Activated CD4-positive, CD25-positive, alpha-beta regulatory T cell treated with anti-CD3 and anti-CD28 coated beads, Interleukin-2, amount 50 U/mL, for 72 hours (primary cell): ENCODE measurements around the gene RNASEH1.

ENCODE experiments used
- DNase-seq: peaks from one replicate; pipeline ENCODE4 v3.0.0; 2021

The RNASEH1 gene, protein sequence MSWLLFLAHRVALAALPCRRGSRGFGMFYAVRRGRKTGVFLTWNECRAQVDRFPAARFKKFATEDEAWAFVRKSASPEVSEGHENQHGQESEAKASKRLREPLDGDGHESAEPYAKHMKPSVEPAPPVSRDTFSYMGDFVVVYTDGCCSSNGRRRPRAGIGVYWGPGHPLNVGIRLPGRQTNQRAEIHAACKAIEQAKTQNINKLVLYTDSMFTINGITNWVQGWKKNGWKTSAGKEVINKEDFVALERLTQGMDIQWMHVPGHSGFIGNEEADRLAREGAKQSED

DNA sequence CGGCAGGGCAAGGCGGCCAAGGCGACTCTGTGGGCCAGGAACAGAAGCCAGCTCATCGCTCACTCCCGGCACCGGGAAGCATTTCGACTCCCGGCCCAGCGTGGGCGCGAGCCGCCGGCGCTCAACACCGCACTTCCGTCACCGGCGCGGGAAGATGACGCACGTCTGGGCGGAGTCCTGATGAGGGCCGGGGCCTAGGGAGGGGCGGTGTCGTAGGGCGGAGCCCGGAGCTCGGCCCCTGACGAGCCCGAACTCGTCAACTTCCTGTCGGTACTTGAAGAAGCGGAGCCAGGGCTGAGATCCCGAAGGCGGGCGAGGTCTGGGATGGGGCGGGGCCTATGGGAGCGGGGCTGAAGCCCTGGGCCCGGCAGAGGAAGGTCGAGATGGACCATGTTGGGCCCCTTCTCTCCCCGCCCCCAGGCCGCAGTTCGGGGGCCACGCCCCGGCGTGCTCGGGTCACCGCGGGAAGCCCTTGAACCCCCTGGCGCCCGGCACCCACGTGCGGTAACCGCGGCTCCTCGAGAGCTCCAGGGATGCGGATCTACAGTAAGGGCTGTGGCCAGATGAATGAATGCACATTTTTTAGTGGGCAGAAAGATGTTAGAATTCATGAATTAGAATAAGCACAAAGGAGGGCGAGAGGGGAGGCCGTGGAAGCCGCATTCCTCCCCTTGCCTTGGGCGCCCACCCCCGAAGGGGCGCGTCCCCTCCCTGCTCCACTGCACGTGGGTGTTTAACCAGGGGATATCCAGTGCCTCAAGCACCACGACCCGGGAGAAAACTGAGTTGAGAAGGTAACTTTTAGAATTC, at the start of gene RNASEH1:
Gene RNASEH1, minus strand, starts transcription at position 129 of the 810 bp plus-strand sequence. Its CDS starts 73 bp downstream, at position 56.
- peak; percentile 100 for DNase-seq

DNA sequence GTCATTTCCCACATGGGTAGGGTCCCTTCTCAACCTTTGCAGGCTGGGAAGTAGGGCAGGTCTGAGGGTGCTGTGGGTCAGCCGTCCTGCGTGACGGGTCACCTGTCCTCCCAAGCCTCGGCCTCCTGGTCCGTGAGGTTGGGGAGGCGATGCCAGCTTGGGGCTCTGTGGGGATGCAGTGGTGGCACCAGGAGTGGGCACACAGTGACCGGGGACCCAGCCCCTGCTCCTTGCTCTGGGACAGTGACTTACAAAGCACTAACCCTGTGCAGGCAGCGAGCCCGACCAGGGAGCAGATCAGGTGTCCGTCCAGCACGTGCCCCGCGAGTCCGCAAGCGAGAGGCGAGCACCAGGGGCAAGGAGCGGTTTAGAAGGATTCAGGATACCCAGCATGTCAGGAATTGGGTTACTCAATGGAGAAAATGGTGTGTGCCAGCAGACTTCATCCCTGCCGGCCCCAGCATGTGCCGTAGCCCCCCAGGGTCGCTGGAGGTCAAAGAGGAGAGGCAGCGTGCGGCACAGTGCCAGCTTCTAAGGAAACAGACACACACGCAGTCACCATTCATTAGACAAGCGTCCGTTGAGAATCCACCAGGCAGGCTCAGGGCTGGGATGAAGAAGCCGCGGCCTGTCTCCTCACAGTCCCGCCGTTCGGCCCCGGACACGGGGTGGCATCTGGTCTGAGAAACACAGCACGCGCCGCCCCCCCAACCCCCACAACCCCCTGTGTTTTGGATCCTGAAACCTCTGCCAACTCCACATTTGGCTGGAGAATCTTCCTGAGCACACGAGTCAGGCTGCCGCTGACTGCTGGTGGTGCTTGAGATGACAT, 48.5 kb upstream of the RNASEH1 start:
- no peak for DNase-seq

DNA sequence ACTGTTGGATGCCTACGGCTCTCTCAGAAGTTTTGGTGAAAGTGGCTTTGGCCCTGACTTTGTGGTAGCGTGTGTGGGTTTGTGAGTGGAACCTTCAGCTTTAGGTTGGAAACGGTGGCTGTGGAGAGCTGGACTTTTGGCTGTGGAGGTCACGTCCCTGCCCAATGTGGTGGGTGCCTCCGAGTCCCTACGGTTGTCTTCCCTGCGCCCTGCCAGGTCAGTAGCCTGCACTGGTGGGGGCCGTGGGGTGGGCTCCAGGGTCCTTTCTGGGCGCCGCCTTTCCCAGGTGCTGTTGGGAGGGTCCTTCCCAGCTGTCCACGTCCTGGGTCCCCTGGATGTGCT, 47.9 kb upstream of the RNASEH1 start:
- no peak for DNase-seq

DNA sequence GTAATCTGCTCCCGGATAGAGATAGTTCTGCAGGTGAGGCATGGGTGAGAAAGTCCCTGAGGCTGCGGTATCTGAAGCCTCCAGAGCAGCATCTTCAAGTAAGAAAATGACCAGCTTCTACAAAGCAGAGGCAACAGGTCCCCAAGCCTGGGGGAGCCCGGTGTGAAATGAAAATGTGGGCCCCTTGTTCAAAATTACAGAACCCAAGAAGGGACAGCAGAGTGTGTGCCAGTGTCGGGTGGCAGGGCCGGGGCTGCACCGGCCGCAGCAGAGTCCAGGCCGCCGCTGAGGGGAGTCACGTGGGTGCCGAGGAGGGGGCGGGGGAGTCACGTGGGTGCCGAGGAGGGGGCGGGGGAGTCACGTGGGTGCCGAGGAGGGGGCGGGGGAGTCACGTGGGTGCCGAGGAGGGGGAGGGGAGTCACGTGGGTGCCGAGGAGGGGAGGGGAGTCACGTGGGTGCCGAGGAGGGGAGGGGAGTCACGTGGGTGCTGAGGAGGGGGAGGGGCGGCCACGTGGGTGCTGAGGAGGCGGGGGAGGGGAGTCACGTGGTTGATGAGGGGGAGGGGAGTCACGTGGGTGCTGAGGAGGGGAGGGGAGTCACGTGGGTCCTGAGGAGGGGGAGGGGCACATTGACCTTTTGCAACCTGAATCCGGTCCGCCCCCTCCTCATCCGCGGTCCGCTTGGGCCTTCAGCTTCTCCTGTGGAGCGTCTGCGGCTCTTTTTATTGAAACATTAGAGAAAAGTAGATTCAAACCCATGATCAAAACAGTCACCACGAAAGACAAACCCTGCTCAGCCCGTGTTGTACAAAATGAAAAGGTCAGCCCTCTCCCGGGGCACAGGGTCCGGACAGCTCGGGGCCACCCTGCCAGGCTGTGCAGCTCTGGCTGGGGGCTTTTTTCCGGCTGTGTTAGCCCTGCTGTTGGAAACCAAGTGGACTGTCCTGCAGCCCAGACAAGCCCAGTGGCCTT, 47.1 kb upstream of the RNASEH1 start:
- DNase-seq: peak; percentile 70

DNA sequence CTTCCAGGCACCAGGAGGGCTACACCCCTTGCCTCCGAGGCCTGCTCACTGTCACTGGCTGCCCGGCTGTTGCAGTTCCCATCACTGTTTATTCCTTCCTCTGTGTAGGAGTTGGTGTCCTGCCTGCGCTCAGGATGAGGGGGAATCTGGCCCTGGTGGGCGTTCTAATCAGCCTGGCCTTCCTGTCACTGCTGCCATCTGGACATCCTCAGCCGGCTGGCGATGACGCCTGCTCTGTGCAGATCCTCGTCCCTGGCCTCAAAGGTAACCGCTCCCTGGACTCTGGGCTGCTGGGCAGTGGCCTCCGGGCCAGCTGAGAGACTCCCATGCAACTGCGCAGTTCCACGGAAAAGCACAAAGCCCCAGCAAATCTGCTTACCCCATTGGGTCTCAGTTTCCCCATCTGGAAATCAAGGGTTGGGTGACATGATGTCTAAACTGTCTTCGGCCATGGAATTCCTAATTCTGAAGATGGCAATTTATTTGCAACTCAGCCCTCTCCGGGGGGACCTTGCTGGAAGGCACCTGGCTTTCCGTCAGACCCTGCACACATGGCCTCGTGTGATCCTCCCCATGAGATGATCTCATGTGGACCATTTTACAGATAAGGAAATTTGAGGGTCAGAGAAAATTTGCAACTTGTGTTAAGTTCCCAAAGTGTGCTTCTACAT, 46.2 kb upstream of the RNASEH1 start:
- DNase-seq: no peak

DNA sequence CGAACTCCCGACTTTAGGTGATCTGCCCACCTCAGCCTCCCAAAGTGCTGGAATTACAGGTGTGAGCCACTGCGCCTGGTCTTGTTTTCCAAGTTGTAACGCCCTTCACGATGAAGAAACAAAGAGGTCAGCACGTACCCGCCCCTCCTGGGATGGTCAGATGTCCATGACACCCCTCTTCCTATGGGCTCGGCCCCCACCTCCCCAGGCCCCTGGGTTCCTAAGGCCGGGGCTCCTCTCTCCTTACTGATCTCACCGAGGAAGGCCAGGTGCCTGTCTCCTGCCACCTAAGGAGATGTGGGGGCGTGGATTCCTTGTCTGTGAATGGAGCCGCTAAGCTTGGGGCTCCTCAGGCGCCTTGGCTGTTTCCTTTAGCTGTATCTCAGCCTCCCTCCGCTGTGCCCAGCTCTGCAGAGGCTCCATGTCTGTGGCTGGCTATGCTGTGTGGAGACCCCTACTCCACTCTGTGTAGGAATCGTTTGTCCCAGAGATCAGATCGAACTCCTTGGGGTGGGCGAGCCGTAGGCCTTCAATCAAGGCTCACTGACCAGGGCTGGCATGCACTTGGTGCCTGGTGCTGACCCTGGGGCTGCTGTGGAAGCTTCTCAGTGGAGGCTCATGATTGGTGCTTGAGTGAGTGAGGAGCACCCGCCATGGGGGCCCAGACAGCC, 45.5 kb upstream of the RNASEH1 start:
- DNase-seq: no peak

DNA sequence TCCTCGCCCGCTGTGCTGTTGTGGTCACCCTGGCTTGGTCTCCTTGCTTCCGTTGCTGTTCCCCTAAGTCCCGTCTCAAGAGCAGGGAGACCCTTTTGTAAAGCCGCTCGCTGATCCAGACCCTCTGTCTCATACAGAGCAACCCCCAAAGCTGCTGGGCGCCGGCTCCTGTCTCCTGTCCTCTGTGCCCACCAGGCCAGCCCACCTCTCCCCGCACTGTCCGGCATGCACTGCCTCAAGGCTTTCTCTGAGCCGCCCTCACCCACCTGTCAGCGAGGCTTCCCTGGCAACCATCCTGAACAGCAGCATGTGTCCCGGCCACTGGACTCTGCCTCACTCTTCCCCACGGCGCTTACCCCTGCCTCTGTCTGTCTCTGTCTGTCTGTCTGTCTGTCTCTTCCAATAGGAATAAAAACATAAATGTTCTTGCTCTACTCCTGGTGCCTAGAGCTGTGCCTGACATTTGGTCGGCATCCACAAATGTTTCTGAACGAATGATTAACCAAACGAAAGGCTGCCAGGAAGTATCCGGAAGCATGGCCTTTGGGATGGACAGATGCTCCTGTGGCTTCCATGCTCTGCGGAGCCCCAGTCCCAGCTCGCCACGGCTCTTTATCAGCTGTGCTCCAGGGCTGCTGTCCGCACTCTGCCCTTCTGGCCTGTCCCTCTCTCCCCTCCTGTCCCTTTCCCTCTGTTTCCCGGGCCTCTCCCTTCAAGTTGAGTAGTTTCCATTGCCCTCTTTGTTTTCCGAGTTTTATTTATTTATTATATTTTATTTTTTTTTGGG, 44.6 kb upstream of the RNASEH1 start:
- no peak for DNase-seq

DNA sequence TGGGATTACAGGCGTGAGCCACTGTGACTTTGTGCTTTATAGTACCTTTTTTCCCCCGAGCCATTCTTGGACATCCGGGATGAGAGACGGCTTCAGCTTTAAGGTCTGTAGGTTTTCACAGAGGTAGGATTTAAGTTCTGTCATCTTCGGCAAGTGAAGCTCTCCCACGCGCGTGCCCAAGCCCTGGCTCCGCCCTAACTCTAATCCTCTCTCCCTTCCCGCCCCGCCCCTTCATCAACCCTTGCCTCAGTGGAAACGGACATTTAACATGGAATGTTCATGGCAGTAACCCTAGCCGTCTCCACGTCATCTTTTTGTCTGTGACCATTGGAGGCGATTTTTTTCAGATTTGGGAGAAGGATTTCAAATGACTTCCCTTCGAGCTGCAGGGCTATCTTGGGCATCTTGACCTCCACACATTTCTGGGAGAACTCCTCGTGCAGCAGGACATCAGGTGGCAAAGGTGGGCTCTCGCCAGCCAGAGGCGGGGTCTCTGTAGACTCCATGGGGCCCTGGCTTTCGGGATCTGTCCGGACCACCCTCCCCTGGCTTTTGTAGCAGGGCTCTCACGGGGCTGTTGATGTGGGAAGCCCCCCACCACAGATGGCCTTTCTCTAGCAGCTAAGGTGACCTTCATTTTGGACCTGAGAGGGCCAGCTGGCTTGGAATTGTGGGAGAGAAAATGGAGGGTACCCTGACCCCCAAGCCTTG, 43.6 kb upstream of the RNASEH1 start:
- DNase-seq: no peak

DNA sequence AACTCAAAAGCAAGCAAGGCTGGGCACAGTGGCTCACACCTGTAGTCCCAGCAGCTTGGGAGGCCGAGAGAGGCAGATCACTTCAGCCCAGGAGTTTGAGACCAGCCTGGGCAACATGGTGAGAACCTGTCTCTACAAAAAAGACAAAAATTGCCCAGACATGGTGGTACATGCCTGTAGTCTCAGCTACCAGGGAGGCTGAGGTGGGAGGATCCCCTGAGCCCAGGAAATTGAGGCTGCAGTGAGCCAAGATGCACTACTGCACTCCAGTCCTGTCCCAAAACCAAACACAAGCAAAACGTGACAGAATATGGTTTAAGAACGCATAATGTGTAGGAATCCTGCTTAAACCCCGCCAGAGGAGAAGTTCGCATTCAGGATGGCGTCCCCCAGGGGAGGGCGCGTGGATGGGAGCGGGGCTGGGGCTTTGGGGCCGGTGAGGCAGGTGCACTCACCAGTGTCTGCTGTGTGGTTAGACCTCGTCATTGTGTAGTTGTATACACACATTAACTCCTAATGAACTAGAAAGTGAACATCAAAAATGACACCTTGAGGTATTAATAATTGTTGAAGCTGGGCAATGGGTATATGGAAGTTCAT, 42.2 kb upstream of the RNASEH1 start:
- DNase-seq: no peak

DNA sequence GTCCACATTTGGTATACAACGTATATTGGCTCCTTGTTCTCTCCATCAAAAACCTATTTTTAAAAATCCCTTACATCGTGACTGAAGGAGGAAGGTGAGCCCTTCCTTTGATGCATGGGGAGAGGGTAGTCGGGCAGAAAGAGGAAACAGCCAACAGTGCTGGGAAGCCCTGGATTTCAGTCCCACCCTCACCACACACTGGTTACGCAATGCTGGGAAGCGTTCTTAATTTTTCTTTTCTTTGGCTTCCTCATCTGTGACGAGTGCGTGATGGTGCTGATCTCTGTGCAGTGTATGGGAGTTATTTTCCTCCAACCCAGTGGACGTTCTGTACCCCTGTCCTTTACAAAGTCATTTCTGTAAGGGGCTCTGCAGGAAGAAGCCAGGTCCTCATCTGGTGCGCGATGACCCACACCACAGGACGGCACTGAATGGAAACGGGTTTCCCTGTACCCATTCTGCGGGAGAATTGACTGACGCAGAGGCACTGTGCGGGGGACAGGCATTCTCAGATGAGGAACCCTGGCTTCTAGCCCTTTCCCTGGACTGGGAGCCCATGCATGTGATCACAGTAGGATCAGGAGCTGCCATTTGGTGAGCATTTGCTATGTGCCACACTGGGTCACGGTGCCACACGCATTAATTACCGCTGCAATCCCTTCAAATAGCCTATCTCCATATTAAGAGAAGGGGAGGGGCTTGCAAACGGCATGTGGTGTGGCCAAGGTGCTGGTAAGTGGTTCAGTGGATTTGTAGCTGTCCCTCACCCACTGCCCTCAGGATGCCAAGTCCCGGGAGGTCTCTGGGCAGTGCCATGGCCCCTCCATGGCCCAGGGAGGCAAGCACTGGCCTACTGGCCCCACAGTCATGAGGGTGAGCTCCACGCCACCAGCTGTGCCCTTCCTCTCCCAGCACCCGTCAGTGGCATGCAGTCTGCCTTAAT, 41.0 kb upstream of the RNASEH1 start:
- DNase-seq: no peak

DNA sequence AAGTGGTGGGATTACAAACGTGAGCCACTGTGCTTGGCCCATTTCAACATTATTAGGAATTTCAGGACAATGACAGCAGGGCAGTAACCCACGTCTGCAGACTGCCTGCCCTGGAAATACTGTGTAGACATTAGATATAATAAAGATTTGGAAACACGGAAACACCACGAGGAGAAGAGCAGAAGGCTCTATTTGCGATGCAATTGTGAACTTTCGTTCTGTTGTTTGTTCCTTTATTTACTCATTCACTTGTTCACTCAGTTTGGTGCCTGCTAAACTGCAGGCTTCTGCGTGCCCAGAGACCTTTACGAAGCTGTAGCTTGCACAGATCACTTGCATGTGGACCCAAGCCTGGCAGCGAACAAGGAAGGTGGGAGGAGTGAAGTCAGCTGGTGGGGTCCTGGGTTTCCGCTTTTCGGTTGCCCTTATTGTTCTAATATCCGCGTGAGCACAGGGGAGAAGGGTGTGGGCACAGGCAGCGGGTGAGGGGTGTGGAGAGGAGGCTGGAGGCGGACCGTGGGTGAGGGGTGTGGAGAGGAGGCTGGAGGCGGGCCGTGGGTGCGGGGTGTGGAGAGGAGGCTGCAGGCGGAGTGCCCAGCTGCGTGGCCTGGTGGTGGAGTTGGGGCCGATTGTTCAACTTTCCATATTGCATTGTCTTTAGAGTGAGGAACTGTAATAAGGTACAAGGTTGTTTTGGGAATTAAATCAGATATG, 40.2 kb upstream of the RNASEH1 start:
- DNase-seq: no peak

DNA sequence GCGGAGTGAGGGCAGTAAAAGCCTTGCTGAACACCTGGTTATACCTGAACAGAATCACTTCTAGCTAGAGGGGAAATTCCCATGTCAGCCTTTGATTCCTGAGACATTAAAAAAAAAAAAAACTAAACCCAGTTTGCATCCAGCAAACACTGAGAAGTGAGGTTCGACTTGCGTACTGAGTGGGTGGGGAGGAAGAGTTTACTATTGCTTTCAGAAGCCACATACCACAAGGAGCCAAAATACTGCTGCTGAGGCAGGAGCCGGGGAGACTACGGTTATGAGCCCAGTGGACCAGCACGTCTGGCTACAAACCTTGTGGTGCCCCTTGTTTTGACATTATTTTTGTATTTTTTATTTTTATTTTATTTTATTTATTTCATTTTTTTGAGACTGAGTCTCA, 39.4 kb upstream of the RNASEH1 start:
- no peak for DNase-seq

DNA sequence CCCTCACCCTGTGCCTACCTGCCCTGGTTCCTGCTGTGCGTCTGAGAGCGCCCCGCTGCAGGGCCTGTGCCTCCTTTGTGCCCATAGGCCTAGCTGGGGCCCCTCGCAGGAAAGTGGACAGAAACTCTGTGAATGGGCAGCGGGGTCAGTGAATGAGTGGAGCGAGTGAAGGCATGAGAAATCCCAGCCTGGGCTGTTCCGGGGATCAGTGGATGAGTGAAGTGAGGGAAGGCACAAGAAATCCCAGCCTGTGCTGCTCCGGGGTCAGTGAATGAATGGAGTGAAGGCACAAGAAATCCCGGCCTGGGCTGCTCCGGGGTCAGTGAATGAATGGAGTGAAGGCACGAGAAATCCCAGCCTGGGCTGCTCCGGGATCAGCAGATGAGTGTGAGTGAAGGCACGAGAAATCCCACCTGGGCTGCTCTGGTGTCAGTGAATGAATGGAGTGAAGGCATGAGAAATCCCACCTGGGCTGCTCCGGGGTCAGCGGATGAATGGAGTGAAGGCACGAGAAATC, 38.8 kb upstream of the RNASEH1 start:
- DNase-seq: no peak

DNA sequence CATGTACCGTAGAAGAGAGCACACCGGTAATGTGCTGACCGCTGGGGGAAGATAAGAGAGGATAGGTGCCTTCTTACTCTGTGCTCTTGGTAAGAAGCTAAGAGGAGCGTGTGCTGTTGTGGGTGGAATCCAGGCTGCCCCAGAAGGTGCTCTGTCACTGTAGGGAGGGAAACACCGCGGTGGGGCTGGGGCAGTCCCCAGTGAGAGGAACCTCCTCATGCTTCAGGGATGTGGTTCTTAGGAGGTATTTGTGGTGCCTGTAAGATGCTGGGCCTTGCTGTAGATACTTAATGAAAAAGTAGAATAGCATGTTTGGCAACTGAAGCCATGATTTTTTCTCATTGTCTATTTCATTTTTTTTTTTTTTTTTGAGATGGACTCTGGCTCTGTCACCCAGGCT, 37.9 kb upstream of the RNASEH1 start:
- DNase-seq: no peak

DNA sequence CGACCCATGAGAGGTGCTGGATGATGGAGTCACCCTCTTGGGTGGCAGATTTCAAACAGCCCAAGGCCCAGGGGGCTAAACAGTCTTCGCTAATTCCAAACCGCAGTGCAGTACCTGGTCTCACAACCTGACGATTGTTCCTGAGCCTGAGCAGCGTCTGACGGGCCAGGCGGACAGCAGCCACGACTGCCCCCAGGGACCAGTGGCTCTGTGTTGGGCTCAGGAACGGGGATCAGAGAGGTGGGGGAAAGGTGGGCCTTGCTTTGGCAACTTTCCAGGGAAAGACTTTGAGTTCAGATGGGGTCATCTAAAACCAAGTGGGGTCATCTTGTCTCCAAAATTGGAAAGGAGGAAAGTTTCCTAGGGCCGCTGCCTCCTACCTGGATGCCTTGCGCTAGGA, 37.3 kb upstream of the RNASEH1 start:
- DNase-seq: no peak

DNA sequence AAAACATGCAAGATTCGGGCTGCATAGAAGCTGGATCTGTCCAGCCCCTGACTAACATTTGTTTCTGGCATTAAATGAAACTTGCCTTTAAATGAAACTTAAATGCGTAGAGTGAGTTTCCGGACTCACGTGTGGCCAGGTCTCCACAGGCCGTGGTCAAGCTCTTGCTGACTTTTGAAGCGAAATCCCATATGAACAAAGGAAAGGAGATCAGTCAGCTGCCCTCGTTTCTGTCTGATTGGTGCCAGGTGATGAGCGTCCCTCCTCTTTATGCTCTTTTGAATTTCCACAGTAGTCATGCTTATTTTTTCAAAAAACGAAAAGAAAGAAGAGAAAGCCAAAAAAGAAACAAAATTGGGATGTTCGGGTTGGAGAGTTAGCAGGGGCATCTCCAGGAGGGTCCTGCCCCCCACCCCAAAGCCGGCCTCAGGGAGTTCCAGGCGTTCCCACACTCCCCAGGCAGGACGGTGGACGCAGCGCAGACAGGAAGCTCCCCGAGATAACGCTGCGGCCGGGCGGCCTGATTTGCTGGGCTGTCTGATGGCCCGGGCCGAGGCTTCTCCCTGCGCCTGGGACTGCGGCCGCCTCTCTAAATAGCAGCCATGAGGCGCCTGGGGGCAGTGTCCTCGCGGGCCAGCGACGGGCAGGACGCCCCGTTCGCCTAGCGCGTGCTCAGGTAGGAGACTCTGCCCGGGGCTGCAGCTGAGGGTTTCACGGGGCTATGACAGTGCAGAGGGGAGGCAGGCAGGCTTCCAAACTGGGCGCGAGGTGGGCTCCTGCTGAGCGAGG, 36.6 kb upstream of the RNASEH1 start, which contains the start of gene COLEC11:
Gene COLEC11, plus strand, starts transcription at position 620 of the 789 bp plus-strand sequence. CDS start 9,229 bp downstream, outside the sequence.
- no peak for DNase-seq
